Activated CD8-positive, alpha-beta T cell treated with anti-CD3 and anti-CD28 coated beads for 36 hours (primary cell): ENCODE data around the gene METTL13. TPM values are rescaled to one million over a fixed set of nuclear protein-coding genes. Genes with fewer than 3 reads are reported as not detected.

Experiments
- ATAC-seq: fragments of 200-7000 bp; cut with Tn5 transposase; one replicate; pipeline ENCODE4 v1.10.0; 2021; ENCODE audit warnings: mild to moderate bottlenecking, moderate library complexity
- CTCF ChIA-PET: fragments of 350-600 bp; sonication (Branson Sonifier 250); formaldehyde crosslinking; loops from one replicate; lab custom pipeline; 2021; ENCODE audit warnings: antibody characterized with exemption; lab: Charles Lee
- POLR2A ChIA-PET: fragments of 350-600 bp; sonication (Branson Sonifier 250); formaldehyde crosslinking; loops from one replicate; lab custom pipeline; 2021; ENCODE audit warnings: antibody characterized with exemption; lab: Charles Lee
- DNase-seq: peaks from one replicate; pipeline ENCODE4 v3.0.0-alpha.2; 2020
- H3K27ac Mint-ChIP-seq: one replicate; pipeline ENCODE4 v1.8.0; 2021; ENCODE audit warnings: mild to moderate bottlenecking, mixed read lengths
- H3K27me3 Mint-ChIP-seq: one replicate; pipeline ENCODE4 v1.8.0; 2021; ENCODE audit warnings: mixed read lengths
- H3K36me3 Mint-ChIP-seq: one replicate; pipeline ENCODE4 v1.8.0; 2021; ENCODE audit warnings: low read depth, mixed read lengths
- H3K4me1 Mint-ChIP-seq: one replicate; pipeline ENCODE4 v1.8.0; 2021; ENCODE audit warnings: low read depth, mixed read lengths
- H3K4me3 Mint-ChIP-seq: one replicate; pipeline ENCODE4 v1.8.0; 2021; ENCODE audit warnings: mild to moderate bottlenecking, moderate library complexity, mixed read lengths
- H3K9me3 Mint-ChIP-seq: one replicate; pipeline ENCODE4 v1.8.0; 2021; ENCODE audit warnings: mixed read lengths
- CTCF ChIP-seq: fragments of 200-600 bp; IDR thresholded peaks from one replicate; pipeline ENCODE4 v1.8.0; 2022; ENCODE audit warnings: antibody characterized with exemption, mild to moderate bottlenecking
- intact Hi-C: fragments of 100-400 bp; cut with micrococcal nuclease; formaldehyde crosslinking; loops from one replicate; pipeline ENCODE4 v1.10.0; 2022
- total RNA-seq, 2 experiments: library from RNA; stranded (reverse); gene quantifications; one replicate each; pipeline ENCODE4 v1.2.3, GENCODE V29; 2021

Gene METTL13
- total RNA-seq: 10 to 100 TPM; 44.6 to 46.6 TPM

GRCh38 chr1:171781176-171781875, at the start of gene METTL13:
TSS of gene METTL13 (plus strand) at chr1:171781660. CDS start at chr1:171781968, 308 bp downstream.
- H3K4me1 Mint-ChIP-seq: peaks cover 45% of the 10 kb centered on the region
- intact Hi-C loops: loop anchor here (1.0 kb wide), 1 partner anchor 39 kb away; the partner anchor contains the start of gene VAMP4

GRCh38 chr1:171736196-171736595, 45.3 kb upstream of the METTL13 start:
- Mint-ChIP-seq H3K4me1 (peaks cover 38% of the 10 kb centered on the region), H3K36me3 (peaks cover 28% of the 10 kb centered on the region), H3K27me3 (no peaks in the 10 kb centered on the region), H3K9me3 (no peaks in the 10 kb centered on the region), H3K27ac (peak overlapping the region; percentile 34), H3K4me3 (no peak overlapping the region)
- DNase-seq (no peak), ATAC-seq (no peak)
- ChIA-PET POLR2A (interaction anchor here (0.7 kb wide), 1 partner anchor 94 kb away, joined by 3 read pairs; no protein-coding TSS in a partner anchor), CTCF (interaction anchor here (1.0 to 3.3 kb wide), 2 partner anchors 9 to 91 kb away, joined by 3 to 19 read pairs; no protein-coding TSS in a partner anchor)
- intact Hi-C loops: no loop called here
- TF ChIP-seq CTCF: no peak

More at GRCh38 chr1:171781176-171781875, at the start of gene METTL13:
- ATAC-seq (peak; percentile 96), DNase-seq (peak; percentile 99)
- CTCF ChIA-PET: interaction anchor here (0.8 to 3.0 kb wide), 4 partner anchors 21 to 203 kb away, joined by 3 to 10 read pairs (median 4); no protein-coding TSS in a partner anchor
- H3K27me3 Mint-ChIP-seq: no peaks in the 10 kb centered on the region
- H3K4me3 Mint-ChIP-seq: peak within 1 kb of the TSS; percentile 94
- no peaks in the 10 kb centered on the region for H3K9me3 Mint-ChIP-seq
- peaks cover 33% of the 10 kb centered on the region for H3K36me3 Mint-ChIP-seq
- H3K27ac Mint-ChIP-seq: peak within 1 kb of the TSS; percentile 95
- POLR2A ChIA-PET: interaction anchor here (0.5 to 2.4 kb wide), 5 partner anchors 12 to 44 kb away, joined by 3 to 22 read pairs (median 4); partner anchors contain the start of gene VAMP4
- no peak for TF ChIP-seq CTCF

GRCh38 chr1:171738911-171739310, 42.5 kb upstream of the METTL13 start:
- DNase-seq: no peak
- intact Hi-C loops: no loop called here
- no peak overlapping the region for H3K4me3 Mint-ChIP-seq
- no peaks in the 10 kb centered on the region for H3K9me3 Mint-ChIP-seq
- H3K27me3 Mint-ChIP-seq: no peaks in the 10 kb centered on the region
- H3K4me1 Mint-ChIP-seq: peaks cover 45% of the 10 kb centered on the region
- ATAC-seq: no peak
- peaks cover 30% of the 10 kb centered on the region for H3K36me3 Mint-ChIP-seq
- ChIA-PET CTCF (interaction anchor here (1.3 to 3.3 kb wide), 4 partner anchors 20 to 94 kb away, joined by 4 to 19 read pairs (median 7); no protein-coding TSS in a partner anchor), POLR2A (no interaction called here)
- TF ChIP-seq CTCF: no peak
- H3K27ac Mint-ChIP-seq: peak overlapping the region; percentile 100

- CTCF ChIA-PET: interaction anchor here (0.8 to 3.3 kb wide), 7 partner anchors 21 to 426 kb away, joined by 3 to 19 read pairs (median 5); partner anchors contain the start of genes FMO4 and METTL13
- H3K9me3 Mint-ChIP-seq: no peaks in the 10 kb centered on the region
- H3K4me3 Mint-ChIP-seq: peak overlapping the region; percentile 97
- peaks cover 49% of the 10 kb centered on the region for H3K4me1 Mint-ChIP-seq
- intact Hi-C loops: no loop called here
- DNase-seq (no peak), ATAC-seq (no peak)
- H3K27me3 Mint-ChIP-seq: no peaks in the 10 kb centered on the region
- POLR2A ChIA-PET: interaction anchor here (0.7 to 1.1 kb wide), 2 partner anchors 61 to 145 kb away, joined by 3 read pairs; no protein-coding TSS in a partner anchor
- H3K36me3 Mint-ChIP-seq: peaks cover 26% of the 10 kb centered on the region
- H3K27ac Mint-ChIP-seq: peak overlapping the region; percentile 100
- TF ChIP-seq CTCF: no peak
Measured at GRCh38 chr1:171739656-171740055, 41.8 kb upstream of the METTL13 start.
